ENCODE data around the gene UNC13B.
"Not testable (repeated sequence)": the region's sequence is repeated elsewhere in the genome, so short reads cannot be mapped to it uniquely, and the experiment has no call there.

UNC13B gene

GRCh38 chr9:35229066-35229778 lies 67.4 kb downstream of the UNC13B start:
- DNase-seq: no peak

DNA sequence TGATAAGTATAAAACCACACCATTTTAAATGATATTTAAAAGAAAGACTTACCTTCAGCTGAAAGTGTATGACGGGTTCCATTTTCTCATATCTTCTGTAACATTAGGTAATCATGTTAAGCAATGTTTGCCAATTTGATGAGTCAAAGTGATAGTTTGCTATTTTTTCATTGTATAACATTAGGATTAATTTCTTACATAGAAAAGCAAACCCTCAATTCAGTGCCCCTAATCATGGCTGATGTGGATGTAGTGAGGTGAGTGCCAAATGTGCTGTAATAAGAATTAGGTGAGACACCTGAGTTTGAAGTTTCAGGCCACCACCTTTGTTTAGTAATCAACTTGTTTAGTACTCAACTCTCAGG lies 68.0 kb downstream of the UNC13B start:
- no peak for DNase-seq

- no peak for DNase-seq
These were observed 71.2 kb downstream of the UNC13B start for GRCh38 chr9:35232867-35233544.

GRCh38 chr9:35236692-35237091 lies 74.9 kb downstream of the UNC13B start:
- no peak for DNase-seq

DNA sequence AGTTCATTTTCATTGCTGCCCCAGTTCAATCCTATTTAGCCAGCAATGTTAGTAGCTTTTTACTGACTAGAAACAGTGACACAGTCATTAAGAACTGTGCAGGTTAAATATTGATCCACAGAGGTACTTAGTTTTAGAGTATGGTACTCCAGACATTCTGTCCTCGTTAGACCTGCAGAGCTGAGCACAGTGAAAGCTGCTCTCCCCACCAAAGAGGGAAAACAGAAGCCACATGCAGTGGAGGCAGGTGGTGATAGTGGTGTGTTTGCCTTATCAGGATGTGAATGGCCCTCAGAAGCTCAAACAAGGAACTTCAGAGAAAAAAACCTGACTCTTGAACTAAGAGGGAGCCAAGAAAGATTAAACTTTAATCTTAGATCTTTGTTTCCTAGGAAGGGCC lies 75.5 kb downstream of the UNC13B start:
- DNase-seq: no peak

DNA sequence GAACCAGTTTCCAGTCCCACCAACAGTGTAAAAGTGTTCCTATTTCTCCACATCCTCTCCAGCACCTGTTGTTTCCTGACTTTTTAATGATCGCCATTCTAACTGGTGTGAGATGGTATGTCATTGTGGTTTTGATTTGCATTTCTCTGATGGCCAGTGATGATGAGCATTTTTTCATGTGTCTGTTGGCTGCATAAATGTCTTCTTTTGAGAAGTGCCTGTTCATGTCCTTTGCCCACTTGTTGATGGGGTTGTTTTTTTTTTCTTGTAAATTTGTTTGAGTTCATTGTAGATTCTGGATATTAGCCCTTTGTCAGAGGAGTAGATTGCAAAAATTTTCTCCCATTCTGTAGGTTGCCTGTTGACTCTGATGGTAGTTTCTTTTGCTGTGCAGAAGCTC lies 84.1 kb downstream of the UNC13B start:
- not testable (repeated sequence) for DNase-seq

DNA sequence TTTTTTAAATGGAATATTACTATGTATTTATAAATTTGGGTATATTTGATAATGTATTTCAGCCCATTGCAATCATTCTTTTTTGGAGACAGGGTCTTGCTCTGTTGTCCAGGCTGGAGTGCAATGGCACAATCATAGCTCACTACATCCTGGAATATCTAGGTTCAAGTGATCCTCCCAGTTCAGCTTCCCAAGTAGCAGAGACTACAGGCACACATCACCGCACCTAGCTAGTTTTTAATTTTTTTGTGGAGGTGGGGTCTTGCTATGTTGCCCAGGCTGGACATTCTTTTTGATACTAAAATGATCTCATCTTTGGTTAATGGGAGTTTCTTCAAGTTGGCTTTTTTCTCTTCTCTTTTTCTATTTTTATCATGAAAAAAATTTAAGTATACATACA lies 91.3 kb downstream of the UNC13B start:
- DNase-seq: no peak

- no peak for DNase-seq
These were observed 92.4 kb downstream of the UNC13B start for GRCh38 chr9:35254237-35254636.

DNA sequence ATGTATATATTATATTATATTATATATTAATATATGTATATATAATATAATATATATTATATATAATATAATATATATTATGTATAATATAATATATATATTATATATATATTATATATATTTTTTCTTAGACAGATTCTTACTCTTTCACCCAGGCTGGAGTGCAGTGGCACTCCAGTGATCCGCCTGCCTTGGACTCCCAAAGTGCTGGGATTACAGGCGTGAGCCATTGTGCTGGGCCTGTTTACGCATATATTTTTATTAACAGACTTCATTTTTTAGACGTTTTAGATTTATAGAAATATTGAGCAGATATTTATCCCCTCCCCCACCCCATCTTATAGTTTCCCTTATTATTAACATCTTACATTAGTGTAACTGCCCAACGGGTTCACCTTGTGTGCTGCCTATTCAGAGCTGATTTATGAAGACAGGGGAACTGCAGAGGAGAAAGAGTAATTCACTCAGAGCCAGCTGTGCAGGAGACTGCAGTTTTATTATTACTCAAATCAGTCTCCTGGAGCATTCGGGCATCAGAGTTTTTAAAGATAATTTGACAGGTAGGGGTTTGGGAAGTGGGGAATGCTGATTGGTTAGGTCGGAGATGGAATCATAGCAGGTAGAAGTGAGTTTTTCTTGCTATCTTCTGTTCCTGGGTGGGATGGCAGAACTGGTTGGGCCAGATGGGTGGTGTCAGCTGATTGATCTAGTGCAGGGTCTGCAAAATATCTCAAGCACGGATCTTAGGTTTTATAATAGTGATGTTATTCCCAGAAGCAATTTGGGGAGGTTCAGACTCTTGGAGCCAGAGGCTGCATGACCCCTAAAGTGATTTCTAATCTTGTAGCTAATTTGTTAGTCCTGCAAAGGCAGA lies 93.4 kb downstream of the UNC13B start:
- no peak for DNase-seq

- DNase-seq: no peak
These were observed 96.3 kb downstream of the UNC13B start for GRCh38 chr9:35257986-35258659.

GRCh38 chr9:35258660-35259474 lies 97.1 kb downstream of the UNC13B start:
- DNase-seq: peak; percentile 45

- DNase-seq: no peak
These were observed 98.4 kb downstream of the UNC13B start for GRCh38 chr9:35260186-35260585.

DNA sequence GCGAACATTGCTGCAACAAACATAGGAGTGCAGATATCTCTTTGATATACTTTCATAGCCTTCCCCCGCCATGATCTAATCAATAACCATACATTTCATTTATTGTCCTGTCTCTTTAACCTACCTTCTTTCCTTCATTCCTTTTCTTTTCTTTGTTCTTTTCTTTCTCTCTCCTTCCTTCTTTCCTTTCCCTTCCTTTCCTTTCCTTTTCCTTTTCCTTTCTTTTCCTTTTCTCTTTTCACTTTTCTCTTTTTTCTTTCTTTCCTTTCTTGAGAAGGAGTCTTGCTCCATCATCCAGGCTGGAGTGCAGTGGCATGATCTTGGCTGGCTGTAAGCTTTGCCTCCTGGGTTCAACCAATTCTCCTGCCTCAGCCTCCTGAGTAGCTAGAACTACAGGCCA lies 100.3 kb downstream of the UNC13B start:
- DNase-seq: no peak

DNA sequence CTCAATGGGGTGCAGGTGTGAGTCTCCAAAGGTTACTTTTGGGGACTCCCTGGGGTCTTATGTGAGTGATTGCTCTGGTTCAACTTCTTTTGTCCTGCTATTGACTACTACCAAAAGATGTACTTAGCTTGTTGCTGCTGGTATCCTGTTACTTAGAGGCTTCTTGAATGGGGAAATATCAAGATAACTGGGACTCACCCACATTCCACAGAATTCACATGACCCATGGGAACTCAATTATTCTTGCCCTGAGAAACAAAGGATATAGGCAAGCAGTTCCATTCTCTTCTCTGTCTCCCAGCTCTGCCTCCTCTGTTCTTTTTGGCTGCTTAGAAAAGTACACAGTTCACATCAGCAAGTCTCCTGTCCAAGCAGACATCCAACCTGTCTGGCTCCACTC lies 105.9 kb downstream of the UNC13B start:
- DNase-seq: no peak

- no peak for DNase-seq
These were observed 108.1 kb downstream of the UNC13B start for GRCh38 chr9:35269919-35270318.

DNA sequence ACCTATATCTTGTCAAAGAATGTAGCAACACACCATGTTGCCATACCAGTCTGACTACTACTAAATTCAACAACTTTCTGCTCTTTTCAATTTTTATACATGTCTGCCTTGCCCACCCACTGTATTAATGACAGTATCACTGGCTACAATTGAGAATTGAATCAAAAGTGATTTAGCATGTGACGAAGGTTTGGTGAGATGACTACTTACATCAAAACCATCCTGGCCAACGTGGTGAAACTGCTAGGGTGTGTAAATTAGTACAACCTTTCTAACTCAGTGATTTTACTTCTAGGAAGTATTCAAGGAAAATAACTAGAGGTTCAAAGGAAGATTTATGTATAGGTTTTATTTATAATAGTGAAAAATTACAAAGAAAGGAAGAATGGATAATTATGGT lies 109.8 kb downstream of the UNC13B start:
- peak; percentile 36 for DNase-seq

GRCh38 chr9:35272989-35273388 lies 111.2 kb downstream of the UNC13B start:
- DNase-seq: peak; percentile 22

GRCh38 chr9:35273591-35273990 lies 111.8 kb downstream of the UNC13B start:
- DNase-seq: peak; percentile 43

- no peak for DNase-seq
These were observed 113.2 kb downstream of the UNC13B start for GRCh38 chr9:35274993-35275392.

DNA sequence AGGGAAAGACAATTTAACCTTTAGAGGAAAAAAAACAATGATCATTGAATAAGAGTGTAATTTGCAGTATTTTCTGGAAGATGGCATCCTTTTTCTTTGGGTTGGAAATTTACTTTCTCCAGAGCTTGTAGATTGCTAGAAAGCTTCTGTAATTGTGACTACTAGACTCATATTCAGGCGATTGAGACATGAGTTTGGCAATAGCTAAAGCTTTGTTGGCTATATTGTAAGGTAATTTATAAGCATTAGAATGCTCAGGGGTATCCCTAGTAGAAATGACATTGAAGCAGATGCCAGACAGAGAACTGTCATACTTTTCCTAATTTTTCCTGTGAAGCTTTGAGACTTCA lies 115.3 kb downstream of the UNC13B start:
- DNase-seq: no peak

GRCh38 chr9:35277628-35278359 lies 116.0 kb downstream of the UNC13B start:
- DNase-seq: no peak

DNA sequence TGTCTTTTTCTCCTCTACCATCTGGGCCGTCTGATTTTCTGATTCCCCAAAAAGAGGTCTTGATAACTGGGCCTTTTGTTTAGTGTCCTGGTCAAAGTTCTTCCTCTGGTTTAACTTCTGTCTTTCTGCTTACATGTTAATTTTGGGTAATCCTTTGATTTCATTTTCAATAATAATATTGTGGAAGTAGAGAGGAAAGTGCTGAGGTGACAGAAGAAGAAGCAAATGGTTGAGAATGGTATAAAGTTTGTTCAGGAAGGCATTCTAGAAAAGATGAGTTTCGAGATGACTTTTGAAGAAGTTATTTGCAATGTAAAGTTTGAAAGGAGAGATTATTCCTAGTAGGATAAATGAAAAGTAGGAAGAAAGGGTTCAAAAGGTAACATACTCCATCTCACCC lies 118.1 kb downstream of the UNC13B start:
- no peak for DNase-seq

Measured in activated CD4-positive, alpha-beta T cell treated with anti-CD3 and anti-CD28 coated beads, Interleukin-2, Interleukin-6, amounts not matched to agents 100 ng/mL and 50 ng/mL, durations not matched to agents 16 hours and 8 hours (primary cell).